ENCODE measurements around the gene SMCO2.
A peak's percentile ranks its signal among the peaks of the same experiment; 100 is the strongest.

The SMCO2 gene

GRCh38 chr12:27499377-27499776 lies 52.8 kb downstream of the SMCO2 start:
- DNase-seq (ENCODE audit: low spot score), result no peak

GRCh38 chr12:27500546-27500945 lies 54.0 kb downstream of the SMCO2 start:
- DNase-seq (ENCODE audit: low spot score), result no peak

GRCh38 chr12:27502021-27502435 lies 55.5 kb downstream of the SMCO2 start:
- DNase-seq (ENCODE audit: low spot score), result no peak

GRCh38 chr12:27504507-27504906 lies 58.0 kb downstream of the SMCO2 start:
- DNase-seq (ENCODE audit: low spot score), result no peak

GRCh38 chr12:27505109-27505508 lies 58.6 kb downstream of the SMCO2 start:
- DNase-seq (ENCODE audit: low spot score), result no peak

- no peak for DNase-seq (ENCODE audit: low spot score)
These were observed 59.2 kb downstream of the SMCO2 start for GRCh38 chr12:27505761-27506160.

GRCh38 chr12:27506645-27507189 lies 60.2 kb downstream of the SMCO2 start:
- DNase-seq (ENCODE audit: low spot score), result no peak

GRCh38 chr12:27508736-27509431 lies 62.3 kb downstream of the SMCO2 start:
- DNase-seq (ENCODE audit: low spot score), result no peak

- DNase-seq (ENCODE audit: low spot score), result no peak
These were observed 64.6 kb downstream of the SMCO2 start for GRCh38 chr12:27511031-27511722.

- DNase-seq (ENCODE audit: low spot score), result no peak
These were observed 65.1 kb downstream of the SMCO2 start for GRCh38 chr12:27511723-27512045.

GRCh38 chr12:27513155-27513824 lies 66.8 kb downstream of the SMCO2 start:
- no peak for DNase-seq (ENCODE audit: low spot score)

GRCh38 chr12:27515671-27516070 lies 69.1 kb downstream of the SMCO2 start:
- DNase-seq (ENCODE audit: low spot score), result no peak

- DNase-seq (ENCODE audit: low spot score), result no peak
These were observed 70.1 kb downstream of the SMCO2 start for GRCh38 chr12:27516625-27517024.

GRCh38 chr12:27517546-27517945 lies 71.0 kb downstream of the SMCO2 start:
- no peak for DNase-seq (ENCODE audit: low spot score)

- DNase-seq (ENCODE audit: low spot score), result no peak
These were observed 71.6 kb downstream of the SMCO2 start for GRCh38 chr12:27517961-27518665.

GRCh38 chr12:27521066-27521465 lies 74.5 kb downstream of the SMCO2 start:
- DNase-seq (ENCODE audit: low spot score), result no peak

- no peak for DNase-seq (ENCODE audit: low spot score)
These were observed 75.4 kb downstream of the SMCO2 start for GRCh38 chr12:27521981-27522380.

- DNase-seq (ENCODE audit: low spot score), result no peak
These were observed 76.7 kb downstream of the SMCO2 start for GRCh38 chr12:27523305-27523641.

- DNase-seq (ENCODE audit: low spot score), result peak; percentile 83
These were observed 77.3 kb downstream of the SMCO2 start, which contains the start of gene PPFIBP1 for GRCh38 chr12:27523642-27524493. TSS of gene PPFIBP1 (plus strand) at chr12:27524206. CDS start at chr12:27633397, 109,191 bp downstream.

- no peak for DNase-seq (ENCODE audit: low spot score)
These were observed 77.9 kb downstream of the SMCO2 start for GRCh38 chr12:27524494-27524835.
